HG03066 (cell line): Measurements from ENCODE around the gene NRSN2.

Experiments
- ATAC-seq: cut with Tn5 transposase; IDR thresholded peaks from one replicate; pipeline ENCODE4 v1.9.1; 2021; ENCODE audit warnings: low read depth; ENCODE audit not compliant: unreplicated experiment

NRSN2 gene

GRCh38 chr20:346640-347316 lies at the start of gene NRSN2:
TSS of gene NRSN2 (plus strand) at chr20:347111. CDS start at chr20:349644, 2,533 bp downstream.
- no peak for ATAC-seq

- ATAC-seq: peak; percentile 23
Observed at GRCh38 chr20:297925-298775, 48.8 kb upstream of the NRSN2 start.

- no peak for ATAC-seq
Observed at GRCh38 chr20:298776-299391, 48.0 kb upstream of the NRSN2 start.

- no peak for ATAC-seq
Observed at GRCh38 chr20:300345-300990, 46.4 kb upstream of the NRSN2 start.

GRCh38 chr20:301886-302848 lies 44.7 kb upstream of the NRSN2 start:
- ATAC-seq: no peak

GRCh38 chr20:305745-306144 lies 41.2 kb upstream of the NRSN2 start:
- no peak for ATAC-seq

- no peak for ATAC-seq
Observed at GRCh38 chr20:308427-309038, 38.4 kb upstream of the NRSN2 start.

- no peak for ATAC-seq
Observed at GRCh38 chr20:309306-309840, 37.5 kb upstream of the NRSN2 start.

- ATAC-seq: peak; percentile 99
Observed at GRCh38 chr20:309841-310644, 36.9 kb upstream of the NRSN2 start.

- no peak for ATAC-seq
Observed at GRCh38 chr20:310645-311044, 36.3 kb upstream of the NRSN2 start.

- ATAC-seq: no peak
Observed at GRCh38 chr20:311609-312008, 35.3 kb upstream of the NRSN2 start.

GRCh38 chr20:312067-312466 lies 34.8 kb upstream of the NRSN2 start:
- no peak for ATAC-seq

GRCh38 chr20:312866-313265 lies 34.0 kb upstream of the NRSN2 start:
- ATAC-seq: no peak

- no peak for ATAC-seq
Observed at GRCh38 chr20:313402-313801, 33.5 kb upstream of the NRSN2 start.

GRCh38 chr20:313948-314347 lies 33.0 kb upstream of the NRSN2 start:
- ATAC-seq: no peak

GRCh38 chr20:316316-317068 lies 30.4 kb upstream of the NRSN2 start:
- no peak for ATAC-seq

- peak; percentile 37 for ATAC-seq
Observed at GRCh38 chr20:324177-325044, 22.5 kb upstream of the NRSN2 start.
